ENCODE measurements around the gene MADD. TPM values are rescaled to one million over a fixed set of nuclear protein-coding genes. Genes with fewer than 3 reads are reported as not detected.

MADD gene
- total RNA-seq, 1 experiment from 2014 or later, result 26.4 TPM

DNA sequence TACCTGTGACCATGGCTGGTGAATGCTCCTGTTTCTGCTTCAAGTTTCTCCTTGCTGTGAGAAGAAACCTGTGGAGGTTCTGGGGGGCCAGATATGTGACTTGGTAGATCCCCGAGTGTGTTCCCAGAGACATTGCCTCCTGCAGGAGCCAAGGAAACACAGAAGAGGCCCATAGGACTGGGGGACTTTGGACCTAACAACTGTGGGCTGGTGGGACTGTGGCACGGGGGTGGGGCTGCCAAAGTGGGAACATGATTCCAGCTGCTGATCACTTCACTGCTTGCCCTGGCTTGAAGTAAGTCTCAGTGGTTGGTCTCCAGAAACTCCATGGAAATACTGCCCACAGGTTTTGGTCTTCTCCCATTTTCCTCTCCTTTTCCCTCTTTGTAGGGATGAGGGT lies 16.3 kb upstream of the MADD start:
- ATAC-seq, result no peak
- POLR2A ChIA-PET (ENCODE audit: unreplicated experiment), result no interaction called here
- TF ChIP-seq EZH2phosphoT487 (IDR thresholded peaks at IDR 0.05; ENCODE audit: borderline replicate concordance, low read length) (no peak), EZH2 (IDR thresholded peaks at IDR 0.05; ENCODE audit: low read length, unreplicated experiment) (no peak)
- TF ChIP-seq, protein P1, sequence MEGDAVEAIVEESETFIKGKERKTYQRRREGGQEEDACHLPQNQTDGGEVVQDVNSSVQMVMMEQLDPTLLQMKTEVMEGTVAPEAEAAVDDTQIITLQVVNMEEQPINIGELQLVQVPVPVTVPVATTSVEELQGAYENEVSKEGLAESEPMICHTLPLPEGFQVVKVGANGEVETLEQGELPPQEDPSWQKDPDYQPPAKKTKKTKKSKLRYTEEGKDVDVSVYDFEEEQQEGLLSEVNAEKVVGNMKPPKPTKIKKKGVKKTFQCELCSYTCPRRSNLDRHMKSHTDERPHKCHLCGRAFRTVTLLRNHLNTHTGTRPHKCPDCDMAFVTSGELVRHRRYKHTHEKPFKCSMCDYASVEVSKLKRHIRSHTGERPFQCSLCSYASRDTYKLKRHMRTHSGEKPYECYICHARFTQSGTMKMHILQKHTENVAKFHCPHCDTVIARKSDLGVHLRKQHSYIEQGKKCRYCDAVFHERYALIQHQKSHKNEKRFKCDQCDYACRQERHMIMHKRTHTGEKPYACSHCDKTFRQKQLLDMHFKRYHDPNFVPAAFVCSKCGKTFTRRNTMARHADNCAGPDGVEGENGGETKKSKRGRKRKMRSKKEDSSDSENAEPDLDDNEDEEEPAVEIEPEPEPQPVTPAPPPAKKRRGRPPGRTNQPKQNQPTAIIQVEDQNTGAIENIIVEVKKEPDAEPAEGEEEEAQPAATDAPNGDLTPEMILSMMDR (conservative IDR thresholded peaks at IDR 0.05; ENCODE audit: low read depth, low read length), result no peak

DNA sequence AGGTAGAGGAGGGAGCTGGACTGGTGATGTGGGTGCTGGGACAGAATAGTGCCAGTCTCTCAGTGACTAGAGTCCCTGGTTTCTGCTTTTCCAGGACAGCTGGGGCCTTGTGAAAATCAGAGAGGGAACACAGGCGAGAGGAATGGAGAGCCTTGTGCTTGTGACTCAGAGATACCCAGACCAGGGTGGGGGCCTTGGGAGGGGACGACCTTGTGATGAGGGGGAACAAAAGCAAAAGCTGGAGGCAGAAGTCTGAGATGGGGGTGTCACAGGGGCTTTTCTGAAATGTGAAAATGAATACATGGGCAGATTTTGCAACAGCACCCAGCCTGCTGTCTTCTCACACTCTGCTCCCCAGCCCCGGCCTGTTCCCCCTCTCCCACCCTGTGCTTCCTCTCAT lies 15.5 kb upstream of the MADD start:
- intact Hi-C loops (cut with micrococcal nuclease), result no loop called here
- CTCF ChIA-PET, result no interaction called here

More for the DNA sequence above, 16.3 kb upstream of the MADD start:
- Histone ChIP-seq H3K4me3 (ENCODE audit: low read length) (no peak overlapping the region), H3K27ac (ENCODE audit: low read length) (no peak overlapping the region), H2AFZ (ENCODE audit: low read length) (no peak overlapping the region), H3K9me2 (replicated peaks; ENCODE audit: low read length) (no peaks in the 10 kb centered on the region), H3K4me2 (ENCODE audit: low read length) (no peak overlapping the region), H3K36me3 (ENCODE audit: low read depth, low read length) (no peaks in the 10 kb centered on the region), H3K27me3 (ENCODE audit: low read length) (no peaks in the 10 kb centered on the region), H3K9ac (ENCODE audit: low read length) (no peak overlapping the region), H3K9me3 (ENCODE audit: low read length) (no peaks in the 10 kb centered on the region), H3K79me2 (ENCODE audit: low read length) (peaks cover 18% of the 10 kb centered on the region), H3F3A (ENCODE audit: low read length, unreplicated experiment) (peaks cover under 1% of the 10 kb centered on the region), H4K20me1 (ENCODE audit: low read length) (no peaks in the 10 kb centered on the region), H3K4me1 (ENCODE audit: insufficient read depth, low read length) (peaks cover 29% of the 10 kb centered on the region)
- no peak for DNase-seq
- BruUV-seq (replicated peaks), result no TSS peak
- intact Hi-C loops (cut with micrococcal nuclease), result no loop called here
- CTCF ChIA-PET, result no interaction called here

DNA sequence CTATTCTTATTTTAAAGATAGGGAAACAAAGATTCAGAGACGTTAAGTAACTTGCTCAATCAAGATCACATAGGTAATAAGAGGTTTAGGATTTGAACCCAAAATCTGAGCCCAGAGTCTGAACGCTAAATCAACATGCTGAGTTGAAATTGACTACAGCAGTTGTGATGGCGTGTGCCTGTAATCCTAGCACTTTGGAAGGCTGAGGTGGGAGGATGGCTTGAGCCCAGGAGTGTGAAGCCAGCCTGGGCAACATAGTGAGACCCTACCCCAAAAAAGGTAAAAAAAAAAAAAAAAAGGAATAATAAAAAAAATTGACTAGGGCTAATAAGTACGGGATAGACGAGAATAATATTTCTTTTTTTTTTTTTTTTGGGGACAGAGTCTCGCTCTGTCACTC lies 13.6 kb upstream of the MADD start:
- Histone ChIP-seq H2AFZ (ENCODE audit: low read length) (no peak overlapping the region), H3K27ac (ENCODE audit: low read length) (no peak overlapping the region), H4K20me1 (ENCODE audit: low read length) (no peaks in the 10 kb centered on the region), H3F3A (ENCODE audit: low read length, unreplicated experiment) (peaks cover 6% of the 10 kb centered on the region), H3K27me3 (ENCODE audit: low read length) (no peaks in the 10 kb centered on the region), H3K4me3 (ENCODE audit: low read length) (no peak overlapping the region), H3K79me2 (ENCODE audit: low read length) (no peaks in the 10 kb centered on the region), H3K36me3 (ENCODE audit: low read depth, low read length) (no peaks in the 10 kb centered on the region), H3K9me3 (ENCODE audit: low read length) (no peaks in the 10 kb centered on the region), H3K4me1 (ENCODE audit: insufficient read depth, low read length) (peaks cover 41% of the 10 kb centered on the region), H3K9ac (ENCODE audit: low read length) (no peak overlapping the region), H3K4me2 (ENCODE audit: low read length) (no peak overlapping the region), H3K9me2 (replicated peaks; ENCODE audit: low read length) (no peaks in the 10 kb centered on the region)
- POLR2A ChIA-PET (ENCODE audit: unreplicated experiment), result no interaction called here
- DNase-seq, result no peak
- CTCF ChIA-PET, result interaction anchor here (0.6 kb wide), 1 partner anchor 9 kb away, joined by 3 read pairs; no protein-coding TSS in a partner anchor
- no peak for ATAC-seq
- BruUV-seq (replicated peaks), result no TSS peak
- intact Hi-C loops (cut with micrococcal nuclease), result loop anchor here (5.0 kb wide), 1 partner anchor 39 kb away; no protein-coding TSS in a partner anchor
- TF ChIP-seq, protein P1 (conservative IDR thresholded peaks at IDR 0.05; ENCODE audit: low read depth, low read length), result no peak
- no peak for TF ChIP-seq EZH2 (IDR thresholded peaks at IDR 0.05; ENCODE audit: low read length, unreplicated experiment)
- TF ChIP-seq EZH2phosphoT487 (IDR thresholded peaks at IDR 0.05; ENCODE audit: borderline replicate concordance, low read length), result no peak

More for the DNA sequence above, 15.5 kb upstream of the MADD start:
- Histone ChIP-seq H3F3A (ENCODE audit: low read length, unreplicated experiment) (peaks cover 6% of the 10 kb centered on the region), H3K79me2 (ENCODE audit: low read length) (peaks cover 13% of the 10 kb centered on the region), H2AFZ (ENCODE audit: low read length) (no peak overlapping the region), H3K27ac (ENCODE audit: low read length) (no peak overlapping the region), H3K4me3 (ENCODE audit: low read length) (no peak overlapping the region), H3K4me1 (ENCODE audit: insufficient read depth, low read length) (peaks cover 36% of the 10 kb centered on the region), H3K9me2 (replicated peaks; ENCODE audit: low read length) (no peaks in the 10 kb centered on the region), H3K9me3 (ENCODE audit: low read length) (no peaks in the 10 kb centered on the region), H3K4me2 (ENCODE audit: low read length) (no peak overlapping the region), H4K20me1 (ENCODE audit: low read length) (no peaks in the 10 kb centered on the region), H3K27me3 (ENCODE audit: low read length) (no peaks in the 10 kb centered on the region), H3K9ac (ENCODE audit: low read length) (no peak overlapping the region), H3K36me3 (ENCODE audit: low read depth, low read length) (no peaks in the 10 kb centered on the region)
- ATAC-seq (no peak), DNase-seq (no peak)
- BruUV-seq (replicated peaks), result no TSS peak
- TF ChIP-seq, protein P1 (conservative IDR thresholded peaks at IDR 0.05; ENCODE audit: low read depth, low read length), result no peak
- POLR2A ChIA-PET (ENCODE audit: unreplicated experiment), result no interaction called here
